HG03097 (cell line): ENCODE measurements around the gene APOB.

Experiments used
- ATAC-seq: cut with Tn5 transposase; IDR thresholded peaks from one replicate; pipeline ENCODE4 v1.9.1; 2021; ENCODE audit not compliant: unreplicated experiment, low FRiP score

APOB gene

GRCh38 chr2:20955277-20956026 is 88.4 kb downstream of the APOB start:
- ATAC-seq, result no peak

- no peak for ATAC-seq
These were observed 90.6 kb downstream of the APOB start for GRCh38 chr2:20953146-20953824.
